ENCODE measurements around the gene SMOC2. TPM values are rescaled to one million over a fixed set of nuclear protein-coding genes. Genes with fewer than 3 reads are reported as not detected.

Gene SMOC2
- total RNA-seq, 1 experiment from 2014 or later = 0.42 TPM

GRCh38 chr6:168618546-168619315, 177.7 kb downstream of the SMOC2 start:
- intact Hi-C loops (cut with micrococcal nuclease) = loop anchor here (5.0 kb wide), 1 partner anchor 94 kb away; no protein-coding TSS in a partner anchor
- Histone ChIP-seq H2AFZ (ENCODE audit: low read depth, low read length, poor library complexity, severe bottlenecking) (no peak overlapping the region), H3K9me3 (ENCODE audit: control insufficient read depth in 1 of 2, insufficient read depth in 1 of 2, low read depth in 1 of 2, low read length in 2 of 2) (no peaks in the 10 kb centered on the region; a peak in 1 of 4 replicates), H3K9me2 (ENCODE audit: insufficient read depth) (no peaks in the 10 kb centered on the region), H4K20me1 (ENCODE audit: insufficient read depth) (no peaks in the 10 kb centered on the region), H3K4me2 (ENCODE audit: low read length) (no peak overlapping the region), H3K79me2 (ENCODE audit: insufficient read depth, low read length) (no peaks in the 10 kb centered on the region), H3K9ac (ENCODE audit: low read length) (no peak overlapping the region), H3K4me3 (replicated peaks in 1 of 2; ENCODE audit: low read depth in 1 of 2, low read length in 2 of 2) (no peak overlapping the region), H3K4me1 (ENCODE audit: control insufficient read depth in 1 of 2, insufficient read depth in 2 of 2, low read length in 2 of 2) (no peaks in the 10 kb centered on the region; a peak in 1 of 4 replicates), H3K27me3 (ENCODE audit: insufficient read depth, low read length) (no peaks in the 10 kb centered on the region), H3K27ac (ENCODE audit: low read depth, low read length) (no peak overlapping the region), H3K36me3 (ENCODE audit: control insufficient read depth in 1 of 2, insufficient read depth in 2 of 2, low read length in 2 of 2) (no peaks in the 10 kb centered on the region)
- no peak for ATAC-seq
- ChIA-PET CTCF (no interaction called here), POLR2A (no interaction called here), RAD21 (ENCODE audit: low non-redundant PET in 1 of 2, low total read pairs in 2 of 2, uncharacterized antibody in 2 of 2, unreplicated experiment in 2 of 2) (no interaction called here)
- DNase-seq (ENCODE audit: low read depth, low spot score) = no peak
- no TSS peak for BruUV-seq (replicated peaks)
- TF ChIP-seq CBX3 (IDR thresholded peaks at IDR 0.05; ENCODE audit: low read depth) = no peak
- no peak for TF ChIP-seq ELF1 (IDR thresholded peaks at IDR 0.05; ENCODE audit: borderline replicate concordance, low read depth)
- no peak for TF ChIP-seq TCF7L2 (IDR thresholded peaks at IDR 0.05; ENCODE audit: borderline replicate concordance, extremely low read depth, insufficient read depth, insufficient read length)
- TF ChIP-seq POLR2A (IDR thresholded peaks at IDR 0.05; ENCODE audit: borderline replicate concordance, extremely low read depth, insufficient read depth, insufficient read length) = no peak
- no peak for TF ChIP-seq EZH2 (IDR thresholded peaks at IDR 0.05)
- no peak for TF ChIP-seq ATF3 (IDR thresholded peaks at IDR 0.05)
- no peak for TF ChIP-seq FOSL1 (IDR thresholded peaks at IDR 0.05; ENCODE audit: low read depth)
- no peak for TF ChIP-seq RAD21 (IDR thresholded peaks at IDR 0.05; ENCODE audit: low read depth)
- TF ChIP-seq SIN3A (IDR thresholded peaks at IDR 0.05; ENCODE audit: low read depth) = no peak
- TF ChIP-seq, protein P1, sequence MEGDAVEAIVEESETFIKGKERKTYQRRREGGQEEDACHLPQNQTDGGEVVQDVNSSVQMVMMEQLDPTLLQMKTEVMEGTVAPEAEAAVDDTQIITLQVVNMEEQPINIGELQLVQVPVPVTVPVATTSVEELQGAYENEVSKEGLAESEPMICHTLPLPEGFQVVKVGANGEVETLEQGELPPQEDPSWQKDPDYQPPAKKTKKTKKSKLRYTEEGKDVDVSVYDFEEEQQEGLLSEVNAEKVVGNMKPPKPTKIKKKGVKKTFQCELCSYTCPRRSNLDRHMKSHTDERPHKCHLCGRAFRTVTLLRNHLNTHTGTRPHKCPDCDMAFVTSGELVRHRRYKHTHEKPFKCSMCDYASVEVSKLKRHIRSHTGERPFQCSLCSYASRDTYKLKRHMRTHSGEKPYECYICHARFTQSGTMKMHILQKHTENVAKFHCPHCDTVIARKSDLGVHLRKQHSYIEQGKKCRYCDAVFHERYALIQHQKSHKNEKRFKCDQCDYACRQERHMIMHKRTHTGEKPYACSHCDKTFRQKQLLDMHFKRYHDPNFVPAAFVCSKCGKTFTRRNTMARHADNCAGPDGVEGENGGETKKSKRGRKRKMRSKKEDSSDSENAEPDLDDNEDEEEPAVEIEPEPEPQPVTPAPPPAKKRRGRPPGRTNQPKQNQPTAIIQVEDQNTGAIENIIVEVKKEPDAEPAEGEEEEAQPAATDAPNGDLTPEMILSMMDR (IDR thresholded peaks at IDR 0.05 in 2 of 3, conservative IDR thresholded peaks at IDR 0.05 in 1 of 3; ENCODE audit: borderline replicate concordance in 1 of 3, insufficient read depth in 1 of 3, low read depth in 2 of 3, low read length in 2 of 3) = no peak
- TF ChIP-seq SRF (IDR thresholded peaks at IDR 0.05; ENCODE audit: low read depth) = no peak
- no peak for TF ChIP-seq YY1 (IDR thresholded peaks at IDR 0.05; ENCODE audit: extremely low read depth, insufficient replicate concordance, low read depth, low read length)
- no peak for TF ChIP-seq CEBPB (IDR thresholded peaks at IDR 0.05; ENCODE audit: low read depth)
- TF ChIP-seq, protein P2, sequence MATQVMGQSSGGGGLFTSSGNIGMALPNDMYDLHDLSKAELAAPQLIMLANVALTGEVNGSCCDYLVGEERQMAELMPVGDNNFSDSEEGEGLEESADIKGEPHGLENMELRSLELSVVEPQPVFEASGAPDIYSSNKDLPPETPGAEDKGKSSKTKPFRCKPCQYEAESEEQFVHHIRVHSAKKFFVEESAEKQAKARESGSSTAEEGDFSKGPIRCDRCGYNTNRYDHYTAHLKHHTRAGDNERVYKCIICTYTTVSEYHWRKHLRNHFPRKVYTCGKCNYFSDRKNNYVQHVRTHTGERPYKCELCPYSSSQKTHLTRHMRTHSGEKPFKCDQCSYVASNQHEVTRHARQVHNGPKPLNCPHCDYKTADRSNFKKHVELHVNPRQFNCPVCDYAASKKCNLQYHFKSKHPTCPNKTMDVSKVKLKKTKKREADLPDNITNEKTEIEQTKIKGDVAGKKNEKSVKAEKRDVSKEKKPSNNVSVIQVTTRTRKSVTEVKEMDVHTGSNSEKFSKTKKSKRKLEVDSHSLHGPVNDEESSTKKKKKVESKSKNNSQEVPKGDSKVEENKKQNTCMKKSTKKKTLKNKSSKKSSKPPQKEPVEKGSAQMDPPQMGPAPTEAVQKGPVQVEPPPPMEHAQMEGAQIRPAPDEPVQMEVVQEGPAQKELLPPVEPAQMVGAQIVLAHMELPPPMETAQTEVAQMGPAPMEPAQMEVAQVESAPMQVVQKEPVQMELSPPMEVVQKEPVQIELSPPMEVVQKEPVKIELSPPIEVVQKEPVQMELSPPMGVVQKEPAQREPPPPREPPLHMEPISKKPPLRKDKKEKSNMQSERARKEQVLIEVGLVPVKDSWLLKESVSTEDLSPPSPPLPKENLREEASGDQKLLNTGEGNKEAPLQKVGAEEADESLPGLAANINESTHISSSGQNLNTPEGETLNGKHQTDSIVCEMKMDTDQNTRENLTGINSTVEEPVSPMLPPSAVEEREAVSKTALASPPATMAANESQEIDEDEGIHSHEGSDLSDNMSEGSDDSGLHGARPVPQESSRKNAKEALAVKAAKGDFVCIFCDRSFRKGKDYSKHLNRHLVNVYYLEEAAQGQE (IDR thresholded peaks at IDR 0.05; ENCODE audit: low read depth) = no peak
- no peak for TF ChIP-seq SP1 (IDR thresholded peaks at IDR 0.05; ENCODE audit: low read depth)
- no peak for TF ChIP-seq JUND (IDR thresholded peaks at IDR 0.05)
- no peak for TF ChIP-seq EGR1 (IDR thresholded peaks at IDR 0.05; ENCODE audit: low read depth)
